IMR-90 (cell line): Measurements from ENCODE around the gene SCAMP2.

Experiments used
- MAFK ChIP-seq: IDR thresholded peaks from 2 replicates; pipeline ENCODE4 v1.6.1; 2012; ENCODE audit warnings: low read depth, low read length, improper control_type of control experiment
- MAZ ChIP-seq: IDR thresholded peaks from 2 replicates; pipeline ENCODE4 v1.6.1; 2012; ENCODE audit warnings: low read depth, mild to moderate bottlenecking, low read length, improper control_type of control experiment, moderate library complexity, borderline replicate concordance
- MXI1 ChIP-seq: IDR thresholded peaks from 2 replicates; pipeline ENCODE4 v1.6.1; 2012; ENCODE audit warnings: low read depth, mild to moderate bottlenecking, low read length, moderate library complexity, borderline replicate concordance
- NFE2L2 ChIP-seq: fragments of 150-350 bp; IDR thresholded peaks from 2 replicates; pipeline ENCODE4 v1.6.1; 2016; ENCODE audit warnings: low read depth, mild to moderate bottlenecking, low read length
- POLR2A ChIP-seq: IDR thresholded peaks from 2 replicates; pipeline ENCODE4 v1.6.1; 2012; ENCODE audit warnings: mild to moderate bottlenecking, low read depth, low read length
- RCOR1 ChIP-seq: IDR thresholded peaks from 2 replicates; pipeline ENCODE4 v1.6.1; 2012; ENCODE audit warnings: mild to moderate bottlenecking, low read length, improper control_type of control experiment; ENCODE audit not compliant: insufficient replicate concordance
- RFX5 ChIP-seq: IDR thresholded peaks from 2 replicates; pipeline ENCODE4 v1.8.0; 2012; ENCODE audit warnings: low read depth, mild to moderate bottlenecking, low read length, moderate library complexity
- SMC3 ChIP-seq: fragments of 150-350 bp; IDR thresholded peaks from 2 replicates; pipeline ENCODE4 v1.6.1; 2016; ENCODE audit warnings: low read depth, mild to moderate bottlenecking, antibody characterized with exemption, low read length, moderate library complexity
- TF ChIP-seq, protein P1 (sequence below): conservative IDR thresholded peaks from 2 replicates; pipeline ENCODE4 v1.5.1; 2012; ENCODE audit warnings: mild to moderate bottlenecking, low read depth, low read length, improper control_type of control experiment
- TF ChIP-seq, protein P2 (sequence below): fragments of 150-350 bp; IDR thresholded peaks from 2 replicates; pipeline ENCODE4 v1.6.1; 2017; ENCODE audit warnings: mild to moderate bottlenecking, antibody characterized with exemption, low read length, low read depth

DNA sequence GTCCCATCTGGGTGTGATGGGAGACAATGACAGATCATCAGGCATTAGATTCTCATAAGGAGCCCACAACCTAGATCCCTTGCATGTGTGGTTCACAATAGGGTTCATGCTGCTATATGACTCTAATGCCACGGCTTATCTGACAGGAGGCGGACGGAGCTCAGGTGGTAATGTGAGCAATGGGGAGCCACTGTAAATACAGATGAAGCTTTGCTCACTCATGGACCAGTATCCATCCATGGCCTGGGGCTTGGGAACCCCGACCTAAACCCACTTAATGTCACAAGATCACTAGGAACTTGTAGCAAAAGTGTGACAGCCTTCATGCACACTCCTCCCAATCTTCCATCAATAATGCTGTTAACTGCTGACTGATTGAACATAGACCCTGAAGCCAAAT, 35.5 kb upstream of the SCAMP2 start:
- TF ChIP-seq POLR2A (no peak), MAZ (no peak), RFX5 (no peak), NFE2L2 (no peak), MAFK (no peak), SMC3 (no peak), RCOR1 (no peak), MXI1 (no peak)
- TF ChIP-seq, protein P1, sequence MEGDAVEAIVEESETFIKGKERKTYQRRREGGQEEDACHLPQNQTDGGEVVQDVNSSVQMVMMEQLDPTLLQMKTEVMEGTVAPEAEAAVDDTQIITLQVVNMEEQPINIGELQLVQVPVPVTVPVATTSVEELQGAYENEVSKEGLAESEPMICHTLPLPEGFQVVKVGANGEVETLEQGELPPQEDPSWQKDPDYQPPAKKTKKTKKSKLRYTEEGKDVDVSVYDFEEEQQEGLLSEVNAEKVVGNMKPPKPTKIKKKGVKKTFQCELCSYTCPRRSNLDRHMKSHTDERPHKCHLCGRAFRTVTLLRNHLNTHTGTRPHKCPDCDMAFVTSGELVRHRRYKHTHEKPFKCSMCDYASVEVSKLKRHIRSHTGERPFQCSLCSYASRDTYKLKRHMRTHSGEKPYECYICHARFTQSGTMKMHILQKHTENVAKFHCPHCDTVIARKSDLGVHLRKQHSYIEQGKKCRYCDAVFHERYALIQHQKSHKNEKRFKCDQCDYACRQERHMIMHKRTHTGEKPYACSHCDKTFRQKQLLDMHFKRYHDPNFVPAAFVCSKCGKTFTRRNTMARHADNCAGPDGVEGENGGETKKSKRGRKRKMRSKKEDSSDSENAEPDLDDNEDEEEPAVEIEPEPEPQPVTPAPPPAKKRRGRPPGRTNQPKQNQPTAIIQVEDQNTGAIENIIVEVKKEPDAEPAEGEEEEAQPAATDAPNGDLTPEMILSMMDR, result no peak
- TF ChIP-seq, protein P2, sequence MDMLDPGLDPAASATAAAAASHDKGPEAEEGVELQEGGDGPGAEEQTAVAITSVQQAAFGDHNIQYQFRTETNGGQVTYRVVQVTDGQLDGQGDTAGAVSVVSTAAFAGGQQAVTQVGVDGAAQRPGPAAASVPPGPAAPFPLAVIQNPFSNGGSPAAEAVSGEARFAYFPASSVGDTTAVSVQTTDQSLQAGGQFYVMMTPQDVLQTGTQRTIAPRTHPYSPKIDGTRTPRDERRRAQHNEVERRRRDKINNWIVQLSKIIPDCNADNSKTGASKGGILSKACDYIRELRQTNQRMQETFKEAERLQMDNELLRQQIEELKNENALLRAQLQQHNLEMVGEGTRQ, result no peak
